GM12801 (cell line): Measurements from ENCODE around the gene ERFL.

Experiments
- CTCF ChIP-seq: IDR thresholded peaks from one replicate; pipeline ENCODE4 v1.5.1; 2011; ENCODE audit warnings: control low read depth; ENCODE audit not compliant: insufficient read length; ENCODE audit errors: extremely low read depth

ERFL gene

DNA sequence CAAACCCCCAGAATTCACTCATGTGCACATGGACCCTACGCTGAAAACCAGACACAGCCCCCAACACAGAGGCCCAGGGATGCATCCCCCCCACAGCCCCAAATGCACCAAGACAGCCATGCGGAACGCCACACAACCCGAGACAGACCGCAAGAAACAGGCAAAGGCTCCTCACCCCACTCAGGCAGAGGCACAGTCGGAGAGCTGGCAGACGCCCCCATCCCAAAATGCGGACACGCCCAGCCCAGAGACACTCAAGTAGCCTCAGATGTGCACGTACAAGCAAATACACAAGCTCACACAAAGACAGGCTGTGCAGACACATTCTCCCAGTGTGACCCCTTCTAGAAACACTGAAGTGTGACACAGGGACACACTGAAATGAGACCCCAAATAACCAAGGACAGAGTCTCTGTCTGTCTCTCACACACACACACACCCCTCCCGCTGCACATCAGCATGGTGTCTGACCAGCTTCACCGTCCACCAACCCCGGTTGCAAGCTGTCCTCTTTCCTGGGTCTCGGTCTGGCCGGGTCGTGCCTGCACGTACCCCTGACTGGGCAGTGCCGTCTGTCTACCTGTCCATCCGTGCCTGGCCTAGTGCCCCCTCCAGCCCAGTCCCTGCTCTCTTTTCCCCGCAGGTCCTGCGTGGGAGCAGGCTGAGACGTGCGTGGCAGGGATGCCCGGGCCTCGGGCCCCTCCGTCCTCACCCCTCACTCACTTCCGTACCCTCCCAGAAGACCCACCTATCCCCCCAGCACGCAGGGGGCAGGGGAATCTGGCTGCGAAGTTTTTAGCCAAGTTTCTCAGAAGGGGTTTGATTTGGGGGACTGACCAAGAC is 16.1 kb downstream of the ERFL start:
- TF ChIP-seq CTCF = no peak

DNA sequence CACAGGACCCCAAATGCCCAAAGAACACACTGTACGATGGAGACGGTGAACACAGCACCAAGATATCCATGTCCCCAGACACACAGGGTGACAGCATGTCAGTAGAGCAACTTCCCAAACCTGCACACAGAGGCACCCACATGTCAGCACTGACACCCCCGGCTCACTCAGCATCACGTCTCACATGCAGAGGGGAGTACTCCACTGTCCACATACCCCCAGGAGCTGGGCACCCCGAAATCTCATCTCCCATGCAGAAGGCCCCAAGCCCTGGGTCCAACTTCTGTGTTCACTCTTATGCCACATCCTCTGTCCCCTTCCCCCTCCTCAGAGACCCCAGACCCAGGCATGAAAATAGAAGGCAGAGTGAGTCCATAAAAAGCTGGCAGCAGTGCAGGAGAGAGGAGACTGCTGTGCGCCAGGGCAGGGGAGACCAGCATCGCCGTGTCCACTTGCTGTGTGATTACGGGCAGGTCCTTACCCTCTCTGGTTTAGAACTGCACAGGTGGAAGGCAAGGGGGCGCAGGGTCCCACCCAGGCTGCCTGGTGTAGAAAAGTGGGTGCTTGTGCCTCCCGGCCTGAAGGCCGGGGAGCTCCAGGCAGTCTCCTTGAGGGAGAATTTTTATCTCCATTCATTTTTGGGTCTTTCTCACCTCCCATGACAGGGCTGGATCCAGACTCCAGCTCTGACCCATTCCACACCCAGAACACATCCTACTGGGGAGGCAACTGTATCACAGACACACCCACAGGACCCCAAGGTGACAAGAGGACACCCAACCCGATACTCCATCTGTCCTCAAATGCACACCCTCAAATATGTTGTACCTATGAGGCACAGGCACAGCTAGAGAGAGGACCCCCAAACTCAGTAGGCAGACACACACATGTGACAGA is 17.0 kb downstream of the ERFL start:
- TF ChIP-seq CTCF = no peak

GRCh38 chr19:41910240-41910991 is 17.8 kb downstream of the ERFL start:
- TF ChIP-seq CTCF = no peak

- no peak for TF ChIP-seq CTCF
Observed at GRCh38 chr19:41909706-41910105, 18.5 kb downstream of the ERFL start.

DNA sequence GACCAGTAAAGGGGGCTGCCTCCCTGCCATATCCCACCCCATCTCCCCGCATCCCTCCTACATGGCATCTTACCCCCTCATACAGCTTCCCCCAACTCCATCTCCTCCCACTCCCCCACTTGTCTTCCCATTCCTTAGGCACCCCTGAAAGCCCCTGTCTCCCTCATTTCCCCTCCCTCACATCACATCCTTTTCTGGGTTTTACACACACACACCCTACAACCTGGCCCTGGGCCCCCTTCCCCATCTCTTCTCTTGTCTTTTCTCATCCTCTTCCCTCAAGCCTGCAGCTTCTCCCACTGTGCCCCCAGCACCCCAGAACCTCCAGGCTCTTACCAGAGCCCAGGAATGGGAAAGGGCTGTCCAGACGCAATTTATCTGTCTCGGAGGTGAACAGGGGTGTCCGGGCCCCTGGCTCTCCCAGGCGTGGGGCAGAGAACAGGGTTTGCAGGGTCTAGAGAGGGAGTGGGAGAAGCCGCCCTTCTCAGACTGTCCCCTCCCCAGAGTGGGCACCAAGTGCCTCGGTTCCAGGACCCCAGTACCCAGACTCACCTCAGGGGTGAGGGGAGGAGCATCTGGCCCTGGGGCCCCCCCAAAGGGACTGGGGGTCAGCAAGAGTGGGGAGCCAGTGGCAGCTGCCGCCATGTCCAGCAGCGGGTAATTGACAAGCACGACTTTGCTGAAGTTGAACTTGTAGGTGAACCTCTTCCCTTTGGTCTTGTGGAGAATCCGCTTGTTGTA is 19.4 kb downstream of the ERFL start:
- no peak for TF ChIP-seq CTCF

- TF ChIP-seq CTCF = no peak
Observed at GRCh38 chr19:41907994-41908615, 20.1 kb downstream of the ERFL start.
